HUDEP-2 (cell line): ENCODE results near the gene GON4L.
"Not testable (repeated sequence)": the region's sequence is repeated elsewhere in the genome, so short reads cannot be mapped to it uniquely, and the experiment has no call there.

Source experiments
- DNase-seq, 76 experiments: peaks; one replicate each; lab custom pipeline; 2025; ENCODE audit not compliant: unreplicated experiment in 76 of 76; lab: John Stamatoyannopoulos, UW

GON4L gene

DNA sequence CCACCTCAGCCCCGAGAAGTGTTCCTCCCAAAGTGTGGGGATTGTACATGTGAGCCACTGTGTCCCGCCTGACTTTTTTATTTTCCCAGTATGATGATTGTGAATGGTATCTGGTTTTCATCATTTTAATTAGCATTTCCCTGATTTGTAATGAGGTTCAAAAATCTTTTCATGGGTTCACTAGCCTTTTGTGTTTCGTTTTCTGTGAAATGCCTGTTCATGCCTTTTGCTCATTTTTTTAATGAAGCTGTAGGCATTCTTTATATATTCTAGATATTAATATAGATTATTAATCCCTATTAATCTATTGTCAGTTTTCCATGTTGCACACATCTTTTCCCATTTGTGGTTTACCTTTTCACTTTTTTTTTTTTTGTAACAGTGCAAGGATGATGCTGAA, 147.6 kb downstream of the GON4L start:
- no peak for DNase-seq

DNA sequence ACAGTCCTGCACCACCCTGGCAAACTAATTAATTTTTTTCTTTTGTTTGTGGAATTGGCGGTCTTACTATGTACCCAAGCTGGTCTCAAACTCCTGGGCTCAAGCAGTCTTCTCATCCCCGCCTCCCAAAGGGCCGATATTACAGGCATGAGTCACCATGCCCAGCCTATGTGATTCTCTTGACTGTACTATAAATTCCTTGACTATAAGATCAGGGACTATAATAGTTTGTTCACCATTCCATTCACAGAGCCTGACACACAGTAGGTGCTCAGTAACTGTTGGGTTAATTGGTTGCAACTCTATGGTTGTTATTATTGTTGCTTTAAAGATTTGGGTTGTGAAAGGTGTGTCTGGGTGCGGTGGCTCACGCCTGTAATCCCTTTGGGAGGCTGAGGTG, 150.9 kb downstream of the GON4L start:
- DNase-seq, result no peak

DNA sequence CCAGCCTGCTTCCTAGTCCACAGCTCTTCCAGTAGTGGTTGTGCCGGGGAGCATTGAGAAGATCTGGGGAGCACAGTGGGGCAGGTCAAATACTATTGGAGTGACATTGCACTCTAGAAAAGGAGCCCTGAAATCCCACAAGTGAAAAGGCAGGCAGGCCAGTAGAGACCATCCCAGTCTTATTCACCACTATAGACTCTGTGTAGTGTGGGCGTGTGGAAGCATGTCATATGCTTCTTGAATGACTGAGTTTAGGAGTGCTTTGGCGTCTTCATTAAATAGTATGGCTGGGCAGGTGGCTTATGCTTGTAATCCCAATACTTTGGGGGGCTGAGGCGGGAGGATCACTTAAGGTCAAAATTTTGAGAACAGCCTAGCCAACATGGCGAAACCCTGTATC, 152.6 kb downstream of the GON4L start:
- not testable (repeated sequence) for DNase-seq

GRCh38 chr1:155703216-155703615, 153.8 kb downstream of the GON4L start:
- DNase-seq, result no peak

DNA sequence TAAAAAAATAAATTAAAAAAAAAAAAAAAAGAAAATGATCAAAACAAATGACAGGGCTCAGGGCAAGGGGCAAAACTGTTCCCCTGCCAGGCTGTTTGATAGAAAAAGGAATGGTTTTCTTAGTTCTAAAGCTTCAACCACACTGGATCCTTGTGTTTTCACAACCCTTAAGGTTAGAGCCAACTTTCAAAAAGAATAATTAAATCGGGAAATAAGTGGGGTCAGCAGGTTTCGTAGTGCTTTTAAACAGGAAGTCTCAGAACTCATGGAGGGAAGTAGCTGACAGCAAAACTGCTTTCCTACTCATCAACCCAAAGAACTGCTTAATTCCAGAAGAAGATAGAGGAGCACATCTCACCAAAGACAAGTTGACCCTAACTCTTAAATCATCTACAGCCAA, 155.3 kb downstream of the GON4L start:
- not testable (repeated sequence) for DNase-seq
